Measurements from ENCODE around the gene MYO1D. TPM values are rescaled to one million over a fixed set of nuclear protein-coding genes. Genes with fewer than 3 reads are reported as not detected.

MYO1D gene
- total RNA-seq, 2 experiments from 2014 or later: 2.2 to 2.3 TPM

DNA sequence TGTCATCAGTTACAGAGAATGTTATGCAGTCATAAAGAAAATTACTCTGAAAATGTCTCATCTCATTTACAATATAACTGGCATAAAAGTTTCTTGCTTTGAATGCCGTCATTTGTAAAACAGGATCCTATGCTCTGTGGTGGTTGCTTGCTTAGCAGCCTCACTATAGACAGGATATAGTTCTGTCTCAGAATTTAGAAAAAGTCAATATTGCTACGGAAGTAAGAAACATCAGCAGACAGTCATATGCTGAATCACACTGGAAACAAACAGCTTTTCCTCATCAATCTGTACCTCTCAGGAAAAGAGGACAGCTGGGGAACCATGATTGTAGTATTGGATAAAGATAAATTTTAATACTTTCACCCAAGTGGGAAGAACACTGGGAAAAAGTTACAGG lies 105.5 kb downstream of the MYO1D start:
- no peaks in the 10 kb centered on the region for H3K36me3 Mint-ChIP-seq (ENCODE audit: low read depth)

GRCh38 chr17:32769846-32770245 lies 107.1 kb downstream of the MYO1D start:
- no peaks in the 10 kb centered on the region for H3K9me3 Mint-ChIP-seq (ENCODE audit: insufficient read depth)
- H3K4me1 Mint-ChIP-seq (ENCODE audit: low read depth): no peaks in the 10 kb centered on the region
- no peak overlapping the region for H3K4me3 Mint-ChIP-seq
- no peak for DNase-seq
- POLR2A ChIA-PET: no interaction called here
- no peak overlapping the region for H3K27ac Mint-ChIP-seq
- H3K36me3 Mint-ChIP-seq (ENCODE audit: low read depth): no peaks in the 10 kb centered on the region
- ATAC-seq: no peak
- H3K27me3 Mint-ChIP-seq (ENCODE audit: low read depth): no peaks in the 10 kb centered on the region
- CTCF ChIA-PET: interaction anchor here (1.1 to 2.1 kb wide), 4 partner anchors 13 to 308 kb away, joined by 3 to 20 read pairs (median 4); no protein-coding TSS in a partner anchor

More for the DNA sequence above, 105.5 kb downstream of the MYO1D start:
- Mint-ChIP-seq H3K4me1 (ENCODE audit: low read depth) (no peaks in the 10 kb centered on the region), H3K4me3 (no peak overlapping the region), H3K9me3 (ENCODE audit: insufficient read depth) (no peaks in the 10 kb centered on the region), H3K27me3 (ENCODE audit: low read depth) (no peaks in the 10 kb centered on the region), H3K27ac (no peak overlapping the region)
- no peak for DNase-seq
- CTCF ChIA-PET: interaction anchor here (0.6 to 2.1 kb wide), 8 partner anchors 12 to 310 kb away, joined by 3 to 20 read pairs (median 4); partner anchors contain the start of gene MYO1D
- no peak for ATAC-seq
- POLR2A ChIA-PET: no interaction called here

DNA sequence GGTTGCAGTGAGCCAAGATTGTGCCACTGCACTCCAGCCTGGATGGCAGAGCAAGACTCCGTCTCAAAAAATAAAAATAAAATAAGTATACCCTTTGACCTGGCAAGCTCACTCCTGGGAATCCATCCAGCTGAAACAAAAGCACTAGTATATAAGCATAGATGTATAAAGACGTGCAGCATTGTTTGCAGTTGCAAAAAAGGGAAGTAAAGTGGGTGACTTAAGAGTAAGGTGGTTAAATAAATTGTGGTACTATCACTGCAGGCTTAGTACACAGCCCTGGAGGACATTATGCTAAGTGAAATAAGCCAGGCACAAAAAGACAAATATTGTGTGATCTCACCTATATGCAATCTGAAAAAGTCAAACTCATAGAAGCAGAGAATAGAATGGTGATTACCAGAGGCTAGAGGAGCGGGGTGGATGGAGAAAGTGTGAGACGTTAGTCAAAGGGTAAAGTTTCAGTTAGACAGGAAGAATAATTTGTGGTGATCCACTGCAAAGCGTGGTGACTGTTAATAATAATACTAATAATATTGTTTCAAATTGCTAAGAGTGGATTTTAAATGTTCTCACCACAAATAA lies 113.0 kb downstream of the MYO1D start:
- ChIA-PET CTCF (interaction anchor here (1.6 kb wide), 1 partner anchor 113 kb away, joined by 5 read pairs; no protein-coding TSS in a partner anchor), POLR2A (no interaction called here)
- H3K27ac Mint-ChIP-seq: no peak overlapping the region
- H3K27me3 Mint-ChIP-seq (ENCODE audit: low read depth): no peaks in the 10 kb centered on the region
- no peak for ATAC-seq
- no peaks in the 10 kb centered on the region for H3K9me3 Mint-ChIP-seq (ENCODE audit: insufficient read depth)
- H3K4me1 Mint-ChIP-seq (ENCODE audit: low read depth): peaks cover 7% of the 10 kb centered on the region
- DNase-seq: no peak
- no peak overlapping the region for H3K4me3 Mint-ChIP-seq
- H3K36me3 Mint-ChIP-seq (ENCODE audit: low read depth): no peaks in the 10 kb centered on the region

DNA sequence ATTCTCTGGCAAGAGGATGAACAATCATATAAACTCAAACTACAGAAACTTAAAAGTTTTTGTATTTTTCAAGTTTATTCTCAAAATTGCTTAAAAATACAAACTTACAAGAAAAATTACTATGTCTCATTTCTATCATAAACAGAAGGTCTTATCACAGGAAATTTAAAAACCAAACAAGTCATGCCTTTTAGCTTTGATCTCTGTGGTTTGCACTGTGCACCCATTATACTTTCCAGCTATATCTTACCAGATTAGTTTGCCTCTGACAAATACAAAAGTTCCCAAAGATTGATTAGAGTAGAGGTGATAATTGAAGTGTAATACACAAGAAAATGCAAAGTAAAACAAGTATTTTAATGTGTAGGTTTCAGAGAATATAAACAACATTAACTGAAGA lies 117.4 kb downstream of the MYO1D start:
- ATAC-seq (no peak), DNase-seq (no peak)
- no peaks in the 10 kb centered on the region for H3K27me3 Mint-ChIP-seq (ENCODE audit: low read depth)
- ChIA-PET CTCF (interaction anchor here (1.0 to 1.5 kb wide), 4 partner anchors 101 to 315 kb away, joined by 4 to 9 read pairs (median 6); partner anchors contain the start of genes MYO1D and PSMD11), POLR2A (no interaction called here)
- H3K4me3 Mint-ChIP-seq: no peak overlapping the region
- H3K27ac Mint-ChIP-seq: no peak overlapping the region
- no peaks in the 10 kb centered on the region for H3K9me3 Mint-ChIP-seq (ENCODE audit: insufficient read depth)
- H3K36me3 Mint-ChIP-seq (ENCODE audit: low read depth): no peaks in the 10 kb centered on the region
- H3K4me1 Mint-ChIP-seq (ENCODE audit: low read depth): peaks cover 9% of the 10 kb centered on the region

GRCh38 chr17:32757963-32758362 lies 119.0 kb downstream of the MYO1D start:
- ChIA-PET POLR2A (interaction anchor here (0.6 kb wide), 2 partner anchors 267 to 289 kb away, joined by 3 read pairs; no protein-coding TSS in a partner anchor), CTCF (interaction anchor here (0.8 to 1.9 kb wide), 3 partner anchors 25 to 296 kb away, joined by 3 to 19 read pairs (median 3); no protein-coding TSS in a partner anchor)
- Mint-ChIP-seq H3K4me1 (ENCODE audit: low read depth) (peaks cover 9% of the 10 kb centered on the region), H3K9me3 (ENCODE audit: insufficient read depth) (no peaks in the 10 kb centered on the region), H3K36me3 (ENCODE audit: low read depth) (no peaks in the 10 kb centered on the region), H3K27ac (no peak overlapping the region), H3K27me3 (ENCODE audit: low read depth) (no peaks in the 10 kb centered on the region), H3K4me3 (no peak overlapping the region)
- DNase-seq (no peak), ATAC-seq (no peak)

- H3K4me3 Mint-ChIP-seq: no peak overlapping the region
- no peaks in the 10 kb centered on the region for H3K27me3 Mint-ChIP-seq (ENCODE audit: low read depth)
- H3K9me3 Mint-ChIP-seq (ENCODE audit: insufficient read depth): no peaks in the 10 kb centered on the region
- no peak overlapping the region for H3K27ac Mint-ChIP-seq
- ChIA-PET POLR2A (interaction anchor here (0.5 to 0.7 kb wide), 2 partner anchors 9 to 180 kb away, joined by 3 to 4 read pairs; no protein-coding TSS in a partner anchor), CTCF (interaction anchor here (0.6 to 1.9 kb wide), 3 partner anchors 273 to 295 kb away, joined by 3 to 19 read pairs (median 3); no protein-coding TSS in a partner anchor)
- H3K36me3 Mint-ChIP-seq (ENCODE audit: low read depth): no peaks in the 10 kb centered on the region
- DNase-seq (no peak), ATAC-seq (no peak)
- H3K4me1 Mint-ChIP-seq (ENCODE audit: low read depth): peaks cover 9% of the 10 kb centered on the region
These were observed 120.2 kb downstream of the MYO1D start for GRCh38 chr17:32756696-32757095.

- Mint-ChIP-seq H3K9me3 (ENCODE audit: insufficient read depth) (no peaks in the 10 kb centered on the region), H3K4me3 (no peak overlapping the region), H3K36me3 (ENCODE audit: low read depth) (no peaks in the 10 kb centered on the region), H3K27me3 (ENCODE audit: low read depth) (no peaks in the 10 kb centered on the region), H3K4me1 (ENCODE audit: low read depth) (peaks cover 9% of the 10 kb centered on the region), H3K27ac (no peak overlapping the region)
- ATAC-seq (peak; percentile 61), DNase-seq (no peak)
- POLR2A ChIA-PET: no interaction called here
- CTCF ChIA-PET: interaction anchor here (0.9 to 3.6 kb wide), 7 partner anchors 23 to 293 kb away, joined by 3 to 20 read pairs (median 3); no protein-coding TSS in a partner anchor
These were observed 121.7 kb downstream of the MYO1D start for GRCh38 chr17:32755045-32755805.

GRCh38 chr17:32752934-32753333 lies 124.0 kb downstream of the MYO1D start:
- Mint-ChIP-seq H3K27me3 (ENCODE audit: low read depth) (no peaks in the 10 kb centered on the region), H3K4me3 (no peak overlapping the region), H3K27ac (no peak overlapping the region), H3K4me1 (ENCODE audit: low read depth) (peaks cover 2% of the 10 kb centered on the region), H3K9me3 (ENCODE audit: insufficient read depth) (no peaks in the 10 kb centered on the region), H3K36me3 (ENCODE audit: low read depth) (no peaks in the 10 kb centered on the region)
- POLR2A ChIA-PET: no interaction called here
- CTCF ChIA-PET: interaction anchor here (1.1 to 3.6 kb wide), 4 partner anchors 30 to 309 kb away, joined by 3 to 20 read pairs (median 4); partner anchors contain the start of gene PSMD11
- ATAC-seq: no peak
- DNase-seq: no peak

DNA sequence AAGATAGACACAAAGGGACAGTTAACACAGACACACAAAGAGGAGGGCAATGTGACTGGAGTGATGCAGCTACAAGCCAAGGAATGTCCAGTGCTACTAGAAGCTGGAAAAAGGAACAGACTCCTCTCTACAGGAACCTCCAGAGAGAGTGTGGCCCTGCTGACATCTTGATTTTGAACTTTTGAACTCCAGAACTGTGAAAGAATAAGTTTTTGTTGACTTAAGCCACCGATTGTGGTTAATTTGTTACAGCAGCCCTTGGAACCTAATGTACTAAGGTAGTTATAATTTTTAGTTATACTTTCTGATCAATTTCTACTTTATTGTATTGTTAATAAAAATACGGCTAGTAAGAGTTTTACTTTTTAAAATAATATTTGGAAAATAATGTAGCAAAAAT lies 129.1 kb downstream of the MYO1D start:
- H3K4me1 Mint-ChIP-seq (ENCODE audit: low read depth): no peaks in the 10 kb centered on the region
- no peak for DNase-seq
- H3K27me3 Mint-ChIP-seq (ENCODE audit: low read depth): no peaks in the 10 kb centered on the region
- no peak overlapping the region for H3K27ac Mint-ChIP-seq
- H3K36me3 Mint-ChIP-seq (ENCODE audit: low read depth): no peaks in the 10 kb centered on the region
- no peak for ATAC-seq
- H3K9me3 Mint-ChIP-seq (ENCODE audit: insufficient read depth): no peaks in the 10 kb centered on the region
- ChIA-PET POLR2A (interaction anchor here (0.7 kb wide), 1 partner anchor 9 kb away, joined by 3 read pairs; no protein-coding TSS in a partner anchor), CTCF (interaction anchor here (1.1 to 2.7 kb wide), 3 partner anchors 35 to 286 kb away, joined by 3 to 9 read pairs (median 4); no protein-coding TSS in a partner anchor)
- no peak overlapping the region for H3K4me3 Mint-ChIP-seq

GRCh38 chr17:32746698-32747097 lies 130.2 kb downstream of the MYO1D start:
- ChIA-PET POLR2A (no interaction called here), CTCF (interaction anchor here (1.3 kb wide), 2 partner anchors 89 to 284 kb away, joined by 3 to 4 read pairs; no protein-coding TSS in a partner anchor)
- no peaks in the 10 kb centered on the region for H3K27me3 Mint-ChIP-seq (ENCODE audit: low read depth)
- no peak overlapping the region for H3K27ac Mint-ChIP-seq
- H3K4me1 Mint-ChIP-seq (ENCODE audit: low read depth): no peaks in the 10 kb centered on the region
- H3K4me3 Mint-ChIP-seq: no peak overlapping the region
- no peaks in the 10 kb centered on the region for H3K9me3 Mint-ChIP-seq (ENCODE audit: insufficient read depth)
- DNase-seq: no peak
- no peak for ATAC-seq
- H3K36me3 Mint-ChIP-seq (ENCODE audit: low read depth): no peaks in the 10 kb centered on the region

- ATAC-seq (no peak), DNase-seq (no peak)
- Mint-ChIP-seq H3K36me3 (ENCODE audit: low read depth) (no peaks in the 10 kb centered on the region), H3K9me3 (ENCODE audit: insufficient read depth) (no peaks in the 10 kb centered on the region), H3K4me3 (no peak overlapping the region), H3K27me3 (ENCODE audit: low read depth) (no peaks in the 10 kb centered on the region), H3K27ac (no peak overlapping the region), H3K4me1 (ENCODE audit: low read depth) (no peaks in the 10 kb centered on the region)
- CTCF ChIA-PET: interaction anchor here (1.3 kb wide), 1 partner anchor 284 kb away, joined by 3 read pairs; no protein-coding TSS in a partner anchor
- POLR2A ChIA-PET: no interaction called here
These were observed 130.6 kb downstream of the MYO1D start for GRCh38 chr17:32746280-32746679.

Data from activated CD8-positive, alpha-beta T cell treated with anti-CD3 and anti-CD28 coated beads, Interleukin-2, amount 10 ng/mL, durations not matched to agents 7 days and 5 days (primary cell).